Hepatocyte (in vitro differentiated cells): ENCODE data around the gene SNRPB. TPM values are rescaled to one million over a fixed set of nuclear protein-coding genes. Genes with fewer than 3 reads are reported as not detected.

Source experiments
- DNase-seq: peaks from one replicate; pipeline ENCODE4 v3.0.0-alpha.2; 2016; ENCODE audit warnings: low spot score
- H2AFZ ChIP-seq: fragments of 200-600 bp; sonication (generic); 2 replicates; pipeline ENCODE4 v1.6.0; 2016; ENCODE audit warnings: antibody characterized with exemption, mild to moderate bottlenecking
- H3K27ac ChIP-seq: fragments of 200-600 bp; sonication (generic); 2 replicates; pipeline ENCODE4 v1.5.1; 2016; ENCODE audit warnings: mild to moderate bottlenecking
- H3K27me3 ChIP-seq: fragments of 200-600 bp; sonication (generic); 2 replicates; pipeline ENCODE4 v1.6.1; 2016
- H3K36me3 ChIP-seq: fragments of 200-600 bp; sonication (generic); replicated peaks from 2 replicates; pipeline ENCODE4 v1.5.1; 2016; ENCODE audit warnings: low read depth; ENCODE audit not compliant: insufficient read depth
- H3K4me1 ChIP-seq: fragments of 200-600 bp; sonication (generic); 2 replicates; pipeline ENCODE4 v1.5.1; 2016; ENCODE audit warnings: mild to moderate bottlenecking, moderate library complexity; ENCODE audit not compliant: insufficient read depth
- H3K4me2 ChIP-seq: fragments of 200-600 bp; sonication (generic); 2 replicates; pipeline ENCODE4 v1.6.0; 2016
- H3K4me3 ChIP-seq: fragments of 200-600 bp; sonication (generic); 2 replicates; pipeline ENCODE4 v1.5.1; 2016; ENCODE audit warnings: mild to moderate bottlenecking
- H3K79me2 ChIP-seq: fragments of 200-600 bp; sonication (generic); 2 replicates; pipeline ENCODE4 v1.6.0; 2017; ENCODE audit warnings: mild to moderate bottlenecking
- H3K9me2 ChIP-seq: fragments of 200-600 bp; sonication (generic); replicated peaks from 2 replicates; pipeline ENCODE4 v1.6.0; 2017; ENCODE audit warnings: mild to moderate bottlenecking; ENCODE audit not compliant: insufficient read depth
- H3K9me3 ChIP-seq: fragments of 200-600 bp; sonication (generic); 2 replicates; pipeline ENCODE4 v1.5.1; 2016; ENCODE audit warnings: low read depth, mild to moderate bottlenecking
- H4K20me1 ChIP-seq: fragments of 200-600 bp; sonication (generic); 2 replicates; pipeline ENCODE4 v1.6.0; 2016; ENCODE audit warnings: mild to moderate bottlenecking; ENCODE audit not compliant: insufficient read depth, poor library complexity, severe bottlenecking
- CTCF ChIP-seq: fragments of 200-600 bp; sonication (generic); IDR thresholded peaks from 2 replicates; pipeline ENCODE4 v1.5.1; 2016; ENCODE audit warnings: antibody characterized with exemption, mild to moderate bottlenecking; ENCODE audit not compliant: poor library complexity
- EZH2 ChIP-seq: fragments of 200-600 bp; sonication (generic); IDR thresholded peaks from 2 replicates; pipeline ENCODE4 v1.6.1; 2016; ENCODE audit warnings: antibody characterized with exemption, mild to moderate bottlenecking, borderline replicate concordance
- EZH2phosphoT487 ChIP-seq: fragments of 200-600 bp; sonication (generic); IDR thresholded peaks from one replicate; pipeline ENCODE4 v1.6.1; 2018; ENCODE audit warnings: antibody characterized with exemption, mild to moderate bottlenecking, low read depth, moderate library complexity; ENCODE audit not compliant: unreplicated experiment, severe bottlenecking
- WGBS: methylation state at CpG from one replicate; pipeline ENCODE4 v1.1.6; 2016; ENCODE audit warnings: low lambda C conversion rate; ENCODE audit errors: missing lambda C conversion rate; 5-methylcytosine and 5-hydroxymethylcytosine counted together
- polyA plus RNA-seq: library from polyadenylated mRNA; unstranded; fragments of >200 nt; fragmentation: Nextera tagmentation; extraction: Ambion mirVana; gene quantifications from 2 replicates; pipeline ENCODE4 v1.2.1, GENCODE V29; 2016
- total RNA-seq: library from RNA; depleted of rRNA; stranded (reverse); fragments of >200 nt; gene quantifications from 2 replicates; pipeline ENCODE4 v1.2.3, GENCODE V29; 2014

SNRPB gene
- total and polyA plus RNA-seq, 2 experiments from 2014 or later: 201 to 219 TPM

DNA sequence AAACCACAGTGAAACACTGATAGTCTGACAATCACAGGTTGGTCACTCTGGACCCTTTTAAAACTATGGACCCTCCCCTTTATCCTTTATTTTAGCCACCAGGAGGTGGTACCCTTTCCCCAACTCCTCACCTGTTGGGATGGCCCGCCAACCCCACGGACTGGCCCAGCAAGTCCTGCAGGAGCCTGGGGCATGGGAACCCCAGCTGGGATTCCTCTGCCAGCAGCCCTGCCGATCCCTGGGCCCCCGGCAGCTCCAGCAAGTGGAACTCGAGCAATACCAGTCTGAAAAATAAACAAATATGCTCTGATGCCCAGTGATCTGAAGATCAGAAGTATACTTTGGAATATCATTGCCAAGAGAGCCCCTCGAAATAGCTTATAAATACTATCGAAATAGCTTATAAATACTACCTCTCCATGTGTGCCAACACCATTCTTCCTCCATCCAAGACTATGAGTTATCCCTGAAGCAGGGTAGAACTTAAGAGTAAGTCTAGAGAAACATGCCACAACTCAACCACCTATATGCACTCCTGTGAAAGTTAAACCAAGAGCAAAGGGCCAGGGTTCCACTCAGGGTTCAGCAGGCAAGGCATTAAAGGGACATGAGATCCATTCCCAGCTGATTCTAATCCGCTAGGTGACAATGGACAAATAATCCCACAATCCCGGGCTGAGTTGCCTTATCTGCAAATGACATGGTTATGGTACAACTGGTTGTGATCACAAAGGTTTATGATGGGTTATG lies 6.8 kb downstream of the SNRPB start:
- no peaks in the 10 kb centered on the region for H3K4me1 ChIP-seq
- H4K20me1 ChIP-seq: peaks cover 30% of the 10 kb centered on the region
- no peaks in the 10 kb centered on the region for H3K36me3 ChIP-seq
- H3K4me3 ChIP-seq: no peak overlapping the region
- H3K79me2 ChIP-seq: peaks cover 34% of the 10 kb centered on the region
- H3K27ac ChIP-seq: no peak overlapping the region
- H3K27me3 ChIP-seq: no peaks in the 10 kb centered on the region
- TF ChIP-seq CTCF (no peak), EZH2phosphoT487 (no peak), EZH2 (no peak)
- 82% methylated on average over 9 of the region's 9 CpGs for WGBS
- no peak overlapping the region for H2AFZ ChIP-seq
- H3K9me3 ChIP-seq: no peaks in the 10 kb centered on the region
- no peak for DNase-seq
- no peaks in the 10 kb centered on the region for H3K9me2 ChIP-seq
- H3K4me2 ChIP-seq: no peak overlapping the region

- H4K20me1 ChIP-seq: peaks cover 17% of the 10 kb centered on the region
- H3K9me2 ChIP-seq: no peaks in the 10 kb centered on the region
- H3K27ac ChIP-seq: no peak overlapping the region
- WGBS: 98% methylated on average over 3 of the region's 3 CpGs
- no peak overlapping the region for H2AFZ ChIP-seq
- H3K36me3 ChIP-seq: no peaks in the 10 kb centered on the region
- no peaks in the 10 kb centered on the region for H3K27me3 ChIP-seq
- no peak for TF ChIP-seq EZH2
- TF ChIP-seq CTCF: no peak
- no peak for TF ChIP-seq EZH2phosphoT487
- no peak overlapping the region for H3K4me3 ChIP-seq
- no peak for DNase-seq
- H3K79me2 ChIP-seq: peaks cover 21% of the 10 kb centered on the region
- no peaks in the 10 kb centered on the region for H3K9me3 ChIP-seq
- no peak overlapping the region for H3K4me2 ChIP-seq
- H3K4me1 ChIP-seq: no peaks in the 10 kb centered on the region
Measured at GRCh38 chr20:2462484-2462883, 8.1 kb downstream of the SNRPB start.

- WGBS: 88% methylated on average over 4 of the region's 4 CpGs
- H2AFZ ChIP-seq: no peak overlapping the region
- H3K4me1 ChIP-seq: no peaks in the 10 kb centered on the region
- peaks cover 5% of the 10 kb centered on the region for H3K79me2 ChIP-seq
- peaks cover 6% of the 10 kb centered on the region for H4K20me1 ChIP-seq
- H3K4me3 ChIP-seq: no peak overlapping the region
- TF ChIP-seq EZH2 (no peak), CTCF (no peak), EZH2phosphoT487 (no peak)
- DNase-seq: no peak
- H3K9me3 ChIP-seq: no peaks in the 10 kb centered on the region
- no peaks in the 10 kb centered on the region for H3K9me2 ChIP-seq
- H3K27me3 ChIP-seq: no peaks in the 10 kb centered on the region
- no peaks in the 10 kb centered on the region for H3K36me3 ChIP-seq
- no peak overlapping the region for H3K4me2 ChIP-seq
- H3K27ac ChIP-seq: no peak overlapping the region
Measured at GRCh38 chr20:2460752-2461424, 9.7 kb downstream of the SNRPB start.
